HG03521 (cell line): ENCODE results near the gene EPC1.
"Not testable (repeated sequence)": the region's sequence is repeated elsewhere in the genome, so short reads cannot be mapped to it uniquely, and the experiment has no call there.

Experiments used
- ATAC-seq: cut with Tn5 transposase; IDR thresholded peaks from one replicate; pipeline ENCODE4 v1.9.1; 2021; ENCODE audit warnings: mild to moderate bottlenecking, moderate library complexity; ENCODE audit not compliant: unreplicated experiment

Gene EPC1

DNA sequence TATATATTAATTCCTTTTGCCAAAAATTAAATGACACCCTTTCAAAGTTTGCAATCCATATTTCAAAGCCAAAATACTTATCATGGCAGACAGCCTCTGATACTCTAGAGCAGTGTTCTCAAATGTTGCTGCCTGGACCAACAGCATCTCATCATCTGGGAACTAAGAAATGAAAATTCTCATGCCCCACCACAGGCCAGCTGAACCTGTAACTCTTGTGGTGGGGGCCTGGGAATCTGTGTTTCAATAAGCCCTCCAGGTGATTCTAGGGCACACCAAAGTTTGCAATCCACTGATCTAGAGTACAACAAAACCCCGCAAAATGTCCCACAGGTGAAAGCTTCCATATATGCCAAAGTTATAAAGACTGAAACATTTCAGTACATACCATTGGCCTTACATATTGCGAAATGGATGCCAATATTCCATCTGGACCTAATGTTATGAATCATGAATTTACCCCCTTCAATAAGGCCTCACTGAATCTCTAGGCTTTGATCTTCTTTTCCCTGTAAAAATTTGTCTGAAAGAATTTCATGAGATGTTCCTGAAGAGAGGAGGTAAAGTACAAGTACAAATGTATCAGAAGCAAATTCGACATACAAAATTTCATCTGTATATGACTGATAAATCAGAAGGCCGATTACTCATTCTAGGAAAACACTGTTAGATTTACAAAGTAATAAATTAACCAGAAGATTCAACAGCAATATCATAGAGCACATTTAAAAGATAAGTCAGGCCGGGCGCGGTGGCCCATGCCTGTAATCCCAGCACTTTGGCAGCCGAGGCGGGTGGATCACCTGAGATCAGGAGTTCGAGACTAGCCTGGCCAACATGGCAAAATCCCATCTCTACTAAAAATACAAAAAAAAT is 25.3 kb upstream of the EPC1 start:
- no peak for ATAC-seq

DNA sequence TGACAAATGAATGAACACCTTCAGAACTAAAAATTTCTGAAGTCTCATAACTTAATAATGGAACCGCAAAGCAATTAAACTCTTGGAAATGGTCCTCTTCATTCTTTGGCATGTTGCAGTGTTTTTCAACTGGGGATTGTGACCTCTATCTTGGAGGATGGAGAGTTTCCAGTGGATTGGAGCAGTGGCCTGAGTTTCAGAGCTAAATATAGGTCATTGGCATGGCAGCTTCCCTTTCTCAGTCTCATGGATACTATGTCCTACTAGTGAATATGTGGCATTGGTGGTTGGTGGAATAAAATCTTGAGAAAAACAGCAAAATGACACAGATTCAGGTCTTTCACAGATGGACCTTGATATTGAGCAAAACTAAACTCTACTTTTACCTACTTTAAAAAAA is 24.1 kb upstream of the EPC1 start:
- no peak for ATAC-seq

DNA sequence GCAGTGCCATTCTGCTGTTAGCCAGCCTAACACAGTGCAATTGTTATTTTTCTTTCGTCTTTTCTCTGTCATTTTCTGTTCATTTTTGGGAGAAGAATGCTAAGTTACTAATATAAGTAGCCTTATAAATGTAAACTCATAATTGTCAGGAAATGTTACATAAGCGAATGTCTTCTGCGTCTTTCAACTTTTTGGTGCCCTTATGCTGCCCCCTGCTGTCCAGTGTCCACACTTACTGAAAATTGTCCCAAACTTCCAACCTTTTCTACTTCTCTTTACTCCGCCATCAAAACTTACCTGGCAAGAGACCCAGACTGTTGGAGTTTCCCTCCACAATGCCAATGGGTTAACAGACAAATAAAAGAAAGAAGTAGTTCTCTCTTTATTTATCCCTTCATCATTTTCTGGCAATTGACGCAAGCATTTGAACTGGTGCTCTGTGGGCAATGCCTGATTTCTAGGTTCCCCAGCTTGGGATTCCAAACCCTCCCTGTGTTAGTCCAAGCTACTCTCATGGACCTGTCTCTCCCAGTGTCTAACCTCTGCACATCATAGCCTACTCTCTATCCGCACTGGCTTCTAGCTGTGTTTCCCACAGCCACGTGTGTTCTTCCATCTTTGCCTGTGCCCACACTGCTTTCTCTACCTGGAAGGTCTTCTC is 21.0 kb upstream of the EPC1 start:
- ATAC-seq: no peak

DNA sequence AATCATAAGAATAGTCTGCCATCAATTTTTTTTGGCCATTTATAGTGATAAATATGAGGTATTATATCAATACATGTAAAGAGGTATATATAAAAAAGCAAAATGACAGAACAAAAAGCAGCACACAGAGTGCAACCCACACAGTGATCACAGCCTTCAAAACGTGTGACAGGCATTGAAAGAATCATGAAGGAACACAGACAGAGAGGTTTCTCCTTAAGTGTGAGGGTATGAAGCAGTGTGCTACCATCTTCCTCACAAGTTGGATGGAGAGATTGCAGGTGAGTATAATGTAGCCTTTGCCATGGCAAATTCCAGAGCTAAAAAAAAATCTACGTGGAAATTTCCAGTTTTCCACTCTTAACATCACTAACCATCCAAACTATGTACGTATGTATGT is 19.6 kb upstream of the EPC1 start:
- no peak for ATAC-seq

DNA sequence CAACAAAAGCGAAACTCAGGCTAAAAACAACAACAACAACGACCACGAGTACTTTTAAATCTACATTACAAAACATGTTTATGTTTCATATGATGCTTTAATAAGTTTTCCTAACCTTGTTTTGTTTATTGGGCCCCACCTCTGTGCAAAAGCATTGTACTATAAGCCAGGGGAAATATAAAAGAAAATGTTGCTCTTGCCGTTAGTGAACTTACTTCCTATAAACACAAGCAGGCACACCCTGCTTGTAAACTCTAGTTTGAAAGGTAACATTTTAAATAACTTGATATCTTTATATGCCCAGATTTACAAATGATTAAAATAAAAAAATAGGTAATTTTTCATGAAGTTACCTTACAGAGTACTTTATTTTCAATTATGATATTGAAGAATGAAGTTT is 19.2 kb upstream of the EPC1 start:
- no peak for ATAC-seq

DNA sequence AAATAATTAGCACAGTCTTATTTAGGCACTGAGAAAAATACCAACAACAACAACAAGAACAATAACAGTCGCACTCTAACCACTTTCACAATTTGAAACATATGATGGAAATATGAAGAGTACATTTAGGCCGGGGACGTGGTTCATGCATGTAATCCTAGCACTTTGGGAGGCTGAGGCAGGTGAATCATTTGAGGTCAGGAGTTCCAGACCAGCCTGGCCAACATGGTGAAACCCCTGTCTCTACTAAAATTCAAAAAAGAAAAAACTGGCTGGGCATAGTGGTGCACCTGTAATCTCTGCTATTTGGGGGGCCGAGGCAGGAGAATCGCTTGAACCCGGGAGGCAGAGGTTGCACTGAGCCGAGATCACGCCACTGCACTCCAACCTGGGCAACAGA is 18.4 kb upstream of the EPC1 start:
- ATAC-seq: not testable (repeated sequence)

DNA sequence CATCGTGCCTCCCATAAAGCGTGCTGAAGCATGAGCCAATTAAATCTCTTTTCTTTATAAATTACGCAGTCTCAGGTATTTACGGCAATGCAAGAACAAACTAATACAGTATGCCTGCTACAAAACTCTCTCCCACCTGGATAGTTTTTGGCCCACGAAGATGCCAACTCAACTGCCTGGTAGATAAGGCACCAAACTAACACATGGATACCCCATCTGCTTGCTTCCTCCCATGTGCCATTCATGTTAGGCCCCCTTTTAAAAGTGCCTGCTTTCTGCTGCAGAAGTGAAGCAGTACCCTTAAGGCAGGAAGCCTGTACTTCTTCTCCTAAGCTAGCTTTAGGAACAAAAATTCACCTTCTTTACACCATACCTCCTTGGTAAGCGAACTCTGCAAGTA is 15.6 kb upstream of the EPC1 start:
- no peak for ATAC-seq

DNA sequence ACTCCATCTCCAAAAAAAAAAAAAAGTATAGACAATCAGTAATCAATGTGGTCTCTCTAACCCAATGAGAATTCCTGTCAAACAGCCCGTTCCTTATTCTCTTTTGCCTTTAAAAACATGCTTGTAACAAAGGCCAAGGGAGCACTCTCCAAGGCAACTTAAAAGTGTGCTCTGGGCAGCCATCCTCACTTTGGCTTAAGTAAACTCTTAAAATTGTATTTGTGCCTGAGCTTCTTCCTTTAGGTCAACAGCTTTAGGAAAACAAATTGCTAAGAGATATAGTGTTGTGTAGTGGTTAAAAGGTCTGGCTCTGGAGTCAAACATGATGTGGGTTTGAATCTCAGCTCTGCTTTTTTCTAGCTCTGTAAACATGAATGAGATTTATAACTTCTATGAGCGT is 13.9 kb upstream of the EPC1 start:
- no peak for ATAC-seq

DNA sequence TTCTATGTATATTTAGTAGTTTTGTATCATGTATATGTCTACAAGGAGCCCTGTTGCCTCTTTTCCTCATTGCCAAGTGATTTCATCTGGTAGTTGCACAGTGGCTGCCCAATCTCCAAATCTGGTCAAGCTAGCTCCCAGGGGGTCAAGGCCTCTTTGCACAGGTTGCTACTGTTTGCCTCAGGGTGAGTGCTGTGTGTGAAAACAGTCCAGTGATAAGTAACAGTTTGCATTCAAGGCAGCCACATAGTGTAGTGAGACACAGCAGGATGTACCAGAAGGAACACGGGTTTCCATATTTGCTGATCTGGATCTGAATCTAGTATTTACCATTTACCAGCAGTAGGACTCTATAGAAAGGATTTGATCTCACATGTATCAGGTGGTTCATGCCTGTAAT is 13.3 kb upstream of the EPC1 start:
- ATAC-seq: no peak

DNA sequence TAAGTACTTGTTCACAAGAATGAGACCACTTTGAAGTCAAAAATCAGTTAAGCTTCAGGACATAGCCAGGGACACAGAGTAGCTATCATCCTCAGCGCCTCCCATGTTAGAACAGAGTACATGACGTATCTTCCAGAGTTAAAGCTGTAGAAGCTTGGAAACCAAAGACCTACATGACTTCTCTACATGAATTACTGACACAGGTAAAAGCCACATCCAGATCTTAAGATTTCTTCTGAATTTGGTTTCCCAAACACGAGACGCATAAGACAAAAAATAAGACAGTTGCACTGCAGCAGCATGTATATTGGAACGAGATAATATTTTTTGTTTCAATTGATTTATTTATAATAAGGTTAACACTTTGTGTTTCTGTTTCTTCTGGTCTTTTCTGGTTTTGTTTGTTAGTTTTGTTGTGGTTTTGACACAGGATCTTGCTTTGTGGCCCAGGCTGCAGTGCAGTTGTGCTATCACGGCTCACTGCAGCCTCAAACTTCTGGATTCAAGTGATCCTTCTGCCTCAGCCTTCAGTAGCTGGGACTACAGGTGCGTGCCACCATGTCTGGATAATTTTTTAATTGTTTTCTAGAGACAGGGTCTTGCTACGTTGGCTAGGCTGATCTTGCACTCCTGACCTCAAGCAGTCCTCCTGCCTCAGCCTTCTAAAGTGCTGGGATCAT is 10.2 kb upstream of the EPC1 start:
- ATAC-seq: no peak

DNA sequence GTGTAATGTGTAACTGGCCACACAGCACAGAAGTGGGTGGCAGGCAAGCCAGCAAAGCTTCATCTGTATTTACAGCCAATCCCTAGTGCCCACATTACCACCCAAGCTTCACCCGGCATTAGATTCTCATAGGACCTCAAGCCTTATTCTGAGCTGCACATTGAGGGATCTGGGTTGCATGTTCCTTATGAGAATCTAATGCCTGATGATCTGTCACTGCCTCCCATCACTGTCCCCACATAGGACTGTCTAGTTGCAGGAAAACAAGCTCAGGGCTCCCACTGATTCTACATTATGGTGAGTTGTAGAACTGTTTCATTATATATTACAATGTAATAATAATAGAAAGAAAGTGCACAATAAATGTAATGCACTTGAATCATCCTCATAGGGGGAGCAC is 7.7 kb upstream of the EPC1 start:
- ATAC-seq: not testable (repeated sequence)

DNA sequence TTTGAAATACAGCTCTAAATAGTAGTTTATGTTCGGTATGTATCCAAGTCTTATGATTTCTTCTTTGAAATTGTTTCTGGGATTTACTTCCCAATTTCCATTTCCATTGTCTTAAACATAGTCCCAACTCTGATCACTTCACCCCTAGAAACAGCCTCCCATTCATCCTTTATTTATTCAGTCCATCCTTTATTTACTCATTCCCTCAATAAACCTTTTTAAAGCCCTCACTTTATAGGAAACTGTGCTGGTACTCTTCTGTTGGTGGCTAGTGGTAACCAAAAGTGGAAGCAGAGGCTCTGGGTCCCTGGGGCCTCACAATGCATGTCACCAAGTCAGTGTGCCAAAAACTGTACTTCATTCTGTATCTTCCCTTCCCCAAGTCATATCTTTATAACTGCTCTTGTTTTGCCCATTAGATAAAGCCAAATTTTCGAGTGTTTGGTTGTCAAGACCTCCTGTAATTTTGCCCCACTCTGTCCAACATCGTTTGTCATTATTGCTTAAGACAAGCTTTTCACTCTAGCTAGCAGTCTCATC is 3.9 kb upstream of the EPC1 start:
- no peak for ATAC-seq

DNA sequence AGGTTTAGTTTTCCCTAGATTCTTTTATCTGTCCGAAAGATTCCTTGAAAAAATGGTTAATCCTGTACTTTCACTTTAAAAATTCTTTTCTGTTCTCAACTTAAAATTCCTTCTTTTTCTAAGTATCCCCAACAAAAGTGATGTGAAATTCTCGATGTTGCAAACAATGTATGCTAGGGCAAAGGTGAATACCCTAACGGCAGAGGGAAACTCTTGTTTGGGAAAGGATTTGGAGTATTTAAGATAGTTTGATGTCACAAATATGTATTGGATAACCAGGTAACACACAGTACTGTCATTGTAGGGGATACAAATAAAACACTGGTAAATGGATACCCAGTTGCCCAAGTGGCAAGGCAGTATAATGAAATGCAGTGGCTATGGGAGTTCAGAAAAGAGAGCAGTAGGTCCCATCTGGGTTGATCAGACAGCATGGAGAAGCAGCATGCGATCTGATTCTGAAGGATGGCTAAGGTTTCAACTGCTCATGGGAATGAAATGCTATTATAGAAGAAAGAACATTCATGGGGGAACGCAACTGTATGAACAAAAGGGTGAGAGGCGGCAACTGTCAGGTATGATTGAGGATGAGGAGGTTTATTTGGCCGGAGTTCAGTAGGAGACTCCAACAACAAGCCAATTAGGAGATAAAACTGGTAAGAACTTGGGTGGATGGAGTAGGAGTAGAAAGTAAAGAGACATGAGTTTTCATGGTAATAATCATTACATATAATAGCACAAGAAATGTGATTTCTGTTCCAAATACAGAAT is 3.2 kb upstream of the EPC1 start:
- ATAC-seq: no peak

DNA sequence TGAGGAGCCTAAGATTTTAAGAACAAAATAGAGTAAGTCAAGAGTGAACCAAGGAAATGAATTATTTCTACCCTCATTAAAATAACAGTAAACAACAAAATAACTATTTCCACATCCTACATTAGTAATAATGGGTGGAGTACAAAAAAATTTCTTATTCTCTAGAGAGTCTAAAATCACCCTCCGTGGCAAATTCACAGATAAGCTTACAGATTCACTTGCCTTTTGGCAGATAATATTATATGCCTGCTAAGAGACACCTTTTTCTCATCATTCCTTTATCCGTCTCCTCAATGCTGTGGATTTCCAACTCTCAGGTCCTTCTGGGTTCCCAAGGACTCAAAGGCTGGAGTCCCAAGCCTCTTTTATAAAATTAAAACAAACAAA is 2.2 kb upstream of the EPC1 start:
- ATAC-seq: no peak

DNA sequence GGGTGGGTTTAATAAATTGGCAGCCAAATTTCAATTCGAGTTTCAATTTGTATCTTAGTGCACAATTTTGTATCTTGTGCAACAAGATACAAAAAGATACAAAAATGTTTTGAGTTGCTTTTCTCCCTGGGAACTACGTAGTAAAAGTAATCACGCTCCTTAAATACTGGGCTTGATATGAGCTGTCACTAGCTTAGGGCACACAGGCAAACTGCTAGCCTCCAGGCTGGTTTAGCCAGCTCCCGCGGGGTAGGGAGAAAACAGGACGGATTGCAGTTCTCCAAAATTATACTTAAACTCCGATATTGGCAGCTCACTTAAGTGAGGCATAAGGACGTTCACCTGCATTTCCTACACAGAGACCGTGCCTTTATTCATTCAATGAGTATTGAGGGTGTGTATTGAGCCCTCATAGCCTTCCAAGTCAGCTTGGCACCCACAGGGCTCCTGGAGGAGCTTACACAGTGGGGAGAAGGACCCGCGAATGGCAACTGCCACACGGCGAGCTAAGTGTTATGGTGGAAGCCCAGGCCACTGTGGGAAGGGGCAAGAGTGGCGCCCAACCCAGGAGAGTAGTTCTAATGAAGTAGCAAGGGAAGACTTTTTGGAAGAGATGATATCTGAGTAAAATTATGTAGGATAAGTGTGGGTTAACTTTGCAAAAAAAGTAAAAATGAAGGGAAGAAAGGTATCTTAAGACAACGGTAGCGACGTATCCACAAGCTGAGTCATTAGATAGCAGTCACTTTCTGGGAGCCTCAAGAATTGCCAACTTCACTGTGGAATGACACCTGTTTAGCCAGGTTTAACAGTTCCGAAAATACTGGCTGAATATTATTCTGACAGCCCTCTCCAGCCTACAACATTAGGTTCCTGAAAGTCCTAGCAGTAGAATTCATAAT is 1.6 kb upstream of the EPC1 start:
- no peak for ATAC-seq

DNA sequence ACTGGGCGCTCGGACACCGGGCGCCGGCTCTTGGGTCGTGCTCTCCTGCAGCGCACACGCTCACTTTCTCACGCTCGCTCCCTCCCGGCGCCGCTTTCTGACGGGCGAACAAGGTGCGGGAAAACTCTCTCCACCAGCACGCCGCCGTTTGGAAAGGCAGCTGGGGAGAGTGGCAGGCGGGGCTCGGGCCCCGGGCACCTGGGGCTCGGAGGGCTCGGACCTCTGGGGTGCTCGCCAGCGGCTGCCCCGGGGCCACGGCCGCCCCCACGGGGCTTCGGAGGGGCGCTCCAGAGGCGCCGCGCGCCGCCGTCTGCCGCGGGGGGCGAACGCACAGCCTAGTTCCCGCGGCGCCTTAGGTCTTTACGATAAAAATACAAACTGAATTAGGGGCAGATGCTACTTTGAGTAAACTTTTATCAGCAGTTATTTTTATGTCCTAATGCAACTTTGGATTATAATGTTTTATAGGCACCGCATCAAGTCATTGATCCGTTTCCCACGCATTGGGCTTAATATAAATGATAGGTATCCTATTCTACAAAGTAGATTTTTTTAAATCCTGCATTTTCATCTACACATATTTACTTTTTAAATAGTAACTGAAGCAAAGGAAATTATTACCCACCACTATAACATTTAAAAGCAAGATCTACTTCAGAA is 535 bp upstream of the EPC1 start:
- peak; percentile 10 for ATAC-seq

DNA sequence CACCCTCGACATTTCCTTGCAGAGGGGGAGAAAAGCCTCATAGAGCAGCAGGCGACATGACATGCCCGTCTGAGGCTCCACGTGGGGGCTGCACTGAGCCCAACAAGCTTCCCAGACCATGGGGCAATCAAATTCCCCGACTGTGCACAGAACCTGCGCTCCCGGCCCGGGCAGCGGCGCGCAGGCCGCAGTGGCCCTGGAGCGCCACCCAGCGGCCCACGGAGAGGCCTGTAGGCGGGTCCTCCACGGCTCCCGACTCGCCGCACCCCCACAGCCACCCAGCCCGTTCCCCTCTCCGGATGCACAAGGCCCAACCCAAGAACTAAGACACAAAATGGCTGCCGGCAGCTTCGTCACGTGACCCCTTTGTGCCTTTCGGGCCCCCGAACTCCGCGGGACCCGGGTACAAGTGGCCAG is 816 bp downstream of the EPC1 start:
- peak; percentile 85 for ATAC-seq

DNA sequence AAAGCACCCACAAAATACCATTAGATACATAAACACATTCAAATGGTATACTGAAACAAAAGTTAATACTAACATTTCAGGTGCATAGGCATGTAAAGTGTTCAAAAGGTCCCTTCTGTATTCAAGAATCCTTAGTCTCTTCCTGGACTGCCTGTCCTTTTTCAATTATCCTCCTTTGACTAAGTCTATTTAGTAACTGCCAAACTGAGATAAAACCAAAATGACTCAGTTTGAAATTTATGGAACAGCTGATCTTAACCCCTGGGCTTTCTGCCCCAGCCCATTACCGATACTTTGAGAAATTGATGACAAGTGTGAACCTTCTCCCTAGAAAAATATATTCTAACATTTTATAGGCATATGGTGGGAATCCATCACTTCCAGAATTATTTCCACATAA is 5.4 kb downstream of the EPC1 start:
- ATAC-seq: no peak

DNA sequence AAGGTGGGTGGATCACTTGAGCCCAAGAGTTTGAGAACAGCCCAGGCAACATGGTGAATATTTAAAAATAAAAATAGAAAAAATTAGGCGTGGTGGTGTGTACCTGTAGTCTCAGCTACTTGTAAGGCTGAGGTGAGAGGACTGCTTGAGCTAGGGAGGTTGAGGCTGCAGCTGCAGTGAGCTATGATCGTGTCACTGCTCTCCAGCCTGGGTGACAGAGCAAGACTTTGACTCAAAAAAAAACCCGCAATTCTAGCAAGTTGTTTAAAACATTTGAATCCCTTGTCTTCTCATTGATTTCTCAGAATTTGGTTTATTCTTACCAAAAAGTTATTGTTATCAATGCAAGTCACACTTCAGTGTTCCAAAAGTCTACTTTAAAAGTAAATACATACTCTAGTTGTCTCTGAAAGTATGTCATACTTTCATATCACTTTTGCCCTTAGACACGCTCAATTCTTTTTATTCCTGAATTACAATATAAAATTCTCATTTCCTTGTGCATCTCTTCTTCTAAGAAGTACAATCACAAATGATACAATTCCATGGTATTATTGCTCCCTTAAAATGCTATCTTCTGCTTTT is 6.3 kb downstream of the EPC1 start:
- ATAC-seq: no peak
